A673 (cell line): ENCODE data around the gene LGALS3.

ENCODE experiments used
- EZH2 ChIP-seq: fragments of 200-600 bp; sonication (generic); IDR thresholded peaks from 2 replicates; pipeline ENCODE4 v1.6.1; 2017; ENCODE audit warnings: borderline replicate concordance, low read depth, mild to moderate bottlenecking, mixed read lengths, antibody characterized with exemption, low read length; ENCODE audit not compliant: poor library complexity, severe bottlenecking
- TF ChIP-seq, protein P1 (sequence below): fragments of 300-800, 200-600 bp; sonication (generic); conservative IDR thresholded peaks from 2 replicates; pipeline ENCODE4 v1.5.1; 2017; ENCODE audit warnings: low read depth, mild to moderate bottlenecking, antibody characterized with exemption, low read length, moderate library complexity, mixed read lengths

DNA sequence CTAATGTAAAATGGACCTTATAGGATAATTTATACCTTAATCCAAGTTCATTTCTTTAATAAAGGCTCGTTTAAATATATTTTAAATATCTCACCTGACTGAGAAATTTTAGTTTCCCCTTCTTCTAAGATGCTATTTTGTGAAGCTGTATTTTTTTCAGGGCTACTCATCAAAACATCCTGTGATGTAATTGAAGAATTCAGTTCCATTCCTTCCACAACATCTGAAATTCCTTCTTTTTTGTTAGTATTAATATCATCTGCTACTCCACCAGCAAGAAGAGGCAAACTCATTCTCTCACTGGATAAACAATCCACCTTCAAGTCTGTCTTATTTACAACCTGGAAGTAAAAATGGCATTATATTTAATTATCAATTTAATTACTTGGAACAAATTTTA, 22.5 kb downstream of the LGALS3 start:
- TF ChIP-seq, protein P1, sequence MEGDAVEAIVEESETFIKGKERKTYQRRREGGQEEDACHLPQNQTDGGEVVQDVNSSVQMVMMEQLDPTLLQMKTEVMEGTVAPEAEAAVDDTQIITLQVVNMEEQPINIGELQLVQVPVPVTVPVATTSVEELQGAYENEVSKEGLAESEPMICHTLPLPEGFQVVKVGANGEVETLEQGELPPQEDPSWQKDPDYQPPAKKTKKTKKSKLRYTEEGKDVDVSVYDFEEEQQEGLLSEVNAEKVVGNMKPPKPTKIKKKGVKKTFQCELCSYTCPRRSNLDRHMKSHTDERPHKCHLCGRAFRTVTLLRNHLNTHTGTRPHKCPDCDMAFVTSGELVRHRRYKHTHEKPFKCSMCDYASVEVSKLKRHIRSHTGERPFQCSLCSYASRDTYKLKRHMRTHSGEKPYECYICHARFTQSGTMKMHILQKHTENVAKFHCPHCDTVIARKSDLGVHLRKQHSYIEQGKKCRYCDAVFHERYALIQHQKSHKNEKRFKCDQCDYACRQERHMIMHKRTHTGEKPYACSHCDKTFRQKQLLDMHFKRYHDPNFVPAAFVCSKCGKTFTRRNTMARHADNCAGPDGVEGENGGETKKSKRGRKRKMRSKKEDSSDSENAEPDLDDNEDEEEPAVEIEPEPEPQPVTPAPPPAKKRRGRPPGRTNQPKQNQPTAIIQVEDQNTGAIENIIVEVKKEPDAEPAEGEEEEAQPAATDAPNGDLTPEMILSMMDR = no peak
- no peak for TF ChIP-seq EZH2
